GM23338 (cell line): ENCODE data around the gene BEGAIN. TPM values are rescaled to one million over a fixed set of nuclear protein-coding genes. Genes with fewer than 3 reads are reported as not detected.

ENCODE experiments used
- ATAC-seq: fragments of 200-7000 bp; cut with Tn5 transposase; 3 replicates; pipeline ENCODE4 v1.9.1; 2020
- DNase-seq: peaks from one replicate; pipeline ENCODE4 v3.0.0-alpha.2; 2015; ENCODE audit warnings: low spot score
- H2AFZ ChIP-seq: fragments of 200-600 bp; sonication (generic); 2 replicates; pipeline ENCODE4 v1.8.0; 2016; ENCODE audit warnings: antibody characterized with exemption, mild to moderate bottlenecking, moderate library complexity
- H3F3A ChIP-seq: fragments of 200-600 bp; sonication (generic); replicated peaks from 2 replicates; pipeline ENCODE4 v1.8.0; 2017; ENCODE audit warnings: antibody characterized with exemption, mixed run types, low read depth
- H3K27ac ChIP-seq: fragments of 200-600 bp; sonication (generic); 2 replicates; pipeline ENCODE4 v1.6.1; 2016; ENCODE audit warnings: low read depth
- H3K27me3 ChIP-seq: fragments of 200-600 bp; sonication (generic); 2 replicates; pipeline ENCODE4 v1.8.0; 2016; ENCODE audit warnings: mild to moderate bottlenecking, mixed run types, moderate library complexity; ENCODE audit not compliant: insufficient read depth
- H3K36me3 ChIP-seq: fragments of 200-600 bp; sonication (generic); 2 replicates; pipeline ENCODE4 v1.8.0; 2016; ENCODE audit warnings: mild to moderate bottlenecking; ENCODE audit not compliant: insufficient read depth
- H3K4me1 ChIP-seq: fragments of 200-600 bp; sonication (generic); 2 replicates; pipeline ENCODE4 v1.8.0; 2016; ENCODE audit warnings: mild to moderate bottlenecking, moderate library complexity; ENCODE audit not compliant: insufficient read depth
- H3K4me2 ChIP-seq: fragments of 200-600 bp; sonication (generic); 2 replicates; pipeline ENCODE4 v1.7.1; 2017; ENCODE audit warnings: mixed run types
- H3K4me3 ChIP-seq: fragments of 200-600 bp; sonication (generic); 2 replicates; pipeline ENCODE4 v1.6.1; 2016; ENCODE audit warnings: mixed run types
- H3K79me2 ChIP-seq: fragments of 200-600 bp; sonication (generic); replicated peaks from 2 replicates; pipeline ENCODE4 v1.8.0; 2017; ENCODE audit warnings: mild to moderate bottlenecking; ENCODE audit not compliant: insufficient read depth
- H3K9me2 ChIP-seq: fragments of 200-600 bp; sonication (generic); 2 replicates; pipeline ENCODE4 v1.8.0; 2017; ENCODE audit not compliant: insufficient read depth
- H4K20me1 ChIP-seq: fragments of 200-600 bp; sonication (generic); replicated peaks from 2 replicates; pipeline ENCODE4 v1.8.0; 2017; ENCODE audit warnings: mild to moderate bottlenecking; ENCODE audit not compliant: insufficient read depth
- H3K27ac Mint-ChIP-seq: 2 replicates; pipeline ENCODE4 v1.8.0; 2020; ENCODE audit warnings: inconsistent platforms, mild to moderate bottlenecking, moderate library complexity, mixed read lengths
- H3K27me3 Mint-ChIP-seq: 3 replicates; pipeline ENCODE4 v1.8.0; 2022; ENCODE audit warnings: low read depth, mild to moderate bottlenecking, moderate library complexity, mixed read lengths, inconsistent platforms; ENCODE audit not compliant: insufficient read depth, poor library complexity
- H3K36me3 Mint-ChIP-seq: 3 replicates; pipeline ENCODE4 v1.8.0; 2021; ENCODE audit warnings: low read depth, mild to moderate bottlenecking, inconsistent platforms, moderate library complexity, mixed read lengths
- H3K4me1 Mint-ChIP-seq: 3 replicates; pipeline ENCODE4 v1.8.0; 2020; ENCODE audit warnings: mild to moderate bottlenecking, inconsistent platforms, mixed read lengths
- H3K4me3 Mint-ChIP-seq: 3 replicates; pipeline ENCODE4 v1.8.0; 2021; ENCODE audit warnings: moderate library complexity, mild to moderate bottlenecking, inconsistent platforms, mixed read lengths
- H3K9me3 Mint-ChIP-seq: 3 replicates; pipeline ENCODE4 v1.8.0; 2020; ENCODE audit warnings: moderate library complexity, mild to moderate bottlenecking, inconsistent platforms, mixed read lengths
- CREB1 ChIP-seq: fragments of 250-450 bp; sonication (Bioruptor Pico); IDR thresholded peaks from 2 replicates; pipeline ENCODE4 v1.5.0; 2020; ENCODE audit warnings: low read depth, mild to moderate bottlenecking, moderate library complexity
- CTCF ChIP-seq, 2 experiments: fragments of 200-600 bp in 1 of 2; sonication (generic) in 1 of 2; conservative IDR thresholded peaks; 2 replicates each; pipeline versions ENCODE4 v1.5.1 to v1.6.1; 2016 to 2017; ENCODE audit warnings: antibody characterized with exemption in 2 of 2, low read depth in 2 of 2, mild to moderate bottlenecking in 2 of 2, moderate library complexity in 1 of 2
- ETS1 ChIP-seq: IDR thresholded peaks from 2 replicates; pipeline ENCODE4 v1.6.1; 2016; ENCODE audit warnings: antibody characterized with exemption
- EZH2 ChIP-seq: fragments of 200-600 bp; sonication (generic); IDR thresholded peaks from one replicate; pipeline ENCODE4 v1.8.0; 2017; ENCODE audit warnings: antibody characterized with exemption, mild to moderate bottlenecking, low read depth; ENCODE audit not compliant: unreplicated experiment
- EZH2phosphoT487 ChIP-seq: fragments of 200-600 bp; sonication (generic); IDR thresholded peaks from one replicate; pipeline ENCODE4 v1.8.1; 2018; ENCODE audit warnings: antibody characterized with exemption; ENCODE audit not compliant: unreplicated experiment
- JUNB ChIP-seq: IDR thresholded peaks from one replicate; pipeline ENCODE4 v1.6.1; 2016; ENCODE audit warnings: antibody characterized with exemption; ENCODE audit not compliant: unreplicated experiment
- NANOG ChIP-seq: IDR thresholded peaks from 2 replicates; pipeline ENCODE4 v1.6.1; 2016; ENCODE audit warnings: antibody characterized with exemption, borderline replicate concordance
- POLR2AphosphoS5 ChIP-seq: IDR thresholded peaks from 2 replicates; pipeline ENCODE4 v1.6.1; 2016; ENCODE audit warnings: antibody characterized with exemption, low read depth
- STAT1 ChIP-seq: IDR thresholded peaks from one replicate; pipeline ENCODE4 v1.6.1; 2016; ENCODE audit warnings: antibody characterized with exemption; ENCODE audit not compliant: unreplicated experiment
- ZNF114 ChIP-seq: fragments of 250-450 bp; sonication (Bioruptor Pico); IDR thresholded peaks from 2 replicates; pipeline ENCODE4 v1.5.0; 2020; ENCODE audit warnings: mild to moderate bottlenecking, moderate library complexity
- ZNF331 ChIP-seq: fragments of 250-450 bp; sonication (Bioruptor Pico); IDR thresholded peaks from 2 replicates; pipeline ENCODE4 v1.5.0; 2020; ENCODE audit warnings: low read depth, mild to moderate bottlenecking, moderate library complexity
- polyA plus RNA-seq: library from polyadenylated mRNA; unstranded; fragments of >200 nt; fragmentation: Nextera tagmentation; extraction: Ambion mirVana; gene quantifications from 2 replicates; pipeline ENCODE4 v1.2.1, GENCODE V29; 2016
- total RNA-seq: library from RNA; depleted of rRNA; stranded (reverse); fragments of >200 nt; shearing (Covaris generic); gene quantifications from 2 replicates; pipeline ENCODE4 v1.2.3, GENCODE V29; 2014
- TF ChIP-seq, protein P1 (sequence below): fragments of 250-450 bp; sonication (Bioruptor Pico); IDR thresholded peaks from 2 replicates; pipeline ENCODE4 v1.5.0; 2020; ENCODE audit warnings: mild to moderate bottlenecking, moderate library complexity
- TF ChIP-seq, protein P2 (sequence below): IDR thresholded peaks from one replicate; pipeline ENCODE4 v1.6.1; 2018; ENCODE audit warnings: antibody characterized with exemption; ENCODE audit not compliant: unreplicated experiment

Gene BEGAIN
- total and polyA plus RNA-seq, 2 experiments from 2014 or later: 0.60 to 2.4 TPM

DNA sequence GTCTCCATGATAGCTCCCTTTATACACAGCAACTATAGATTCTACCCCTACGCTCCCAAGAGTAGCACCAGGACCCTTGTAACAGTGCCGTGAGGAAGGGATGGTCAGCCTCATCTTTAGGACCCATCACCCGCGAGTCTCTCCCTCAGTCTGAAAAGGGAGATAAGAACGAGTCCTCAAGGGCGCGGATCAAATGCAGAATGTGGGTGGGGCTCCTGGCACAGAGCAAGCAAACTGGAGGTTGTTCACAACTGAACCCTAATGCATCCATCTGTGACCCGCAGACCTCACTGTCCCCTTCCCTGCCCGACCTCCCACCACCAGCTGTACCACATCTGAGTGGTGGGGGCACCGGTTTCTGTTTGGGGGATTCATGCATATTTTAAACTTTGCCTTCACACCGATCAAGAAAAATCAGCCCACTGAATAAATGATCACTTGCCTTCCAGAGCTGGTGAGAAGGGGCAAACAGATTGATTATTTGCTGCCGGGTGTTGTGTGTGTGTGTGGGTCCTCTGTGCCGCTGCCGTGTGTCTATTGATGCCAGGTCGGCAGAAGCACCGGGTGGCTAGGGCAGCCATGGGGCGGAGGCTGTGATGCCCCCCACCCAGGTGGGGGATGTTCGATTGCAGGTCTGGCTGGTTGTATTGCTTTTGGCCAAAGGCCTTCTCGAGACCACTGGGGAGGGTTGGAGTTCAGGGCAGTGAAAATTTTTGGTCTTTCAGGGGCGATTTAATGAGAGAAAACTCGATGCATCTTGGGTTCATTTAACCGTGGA lies 35.7 kb upstream of the BEGAIN start:
- Mint-ChIP-seq H3K27ac (no peak overlapping the region), H3K4me1 (no peaks in the 10 kb centered on the region; the same call in 2 of the 3 replicates), H3K9me3 (peaks cover 2% of the 10 kb centered on the region; the same call in 2 of the 3 replicates), H3K36me3 (no peaks in the 10 kb centered on the region), H3K4me3 (no peak overlapping the region), H3K27me3 (peaks cover 11% of the 10 kb centered on the region)
- no peaks in the 10 kb centered on the region for H3F3A ChIP-seq
- H3K36me3 ChIP-seq: no peaks in the 10 kb centered on the region
- DNase-seq: no peak
- no peak for ATAC-seq
- no peaks in the 10 kb centered on the region for H3K79me2 ChIP-seq
- H3K27me3 ChIP-seq: no peaks in the 10 kb centered on the region
- H3K4me3 ChIP-seq: no peak overlapping the region
- H4K20me1 ChIP-seq: no peaks in the 10 kb centered on the region
- TF ChIP-seq, protein P1, sequence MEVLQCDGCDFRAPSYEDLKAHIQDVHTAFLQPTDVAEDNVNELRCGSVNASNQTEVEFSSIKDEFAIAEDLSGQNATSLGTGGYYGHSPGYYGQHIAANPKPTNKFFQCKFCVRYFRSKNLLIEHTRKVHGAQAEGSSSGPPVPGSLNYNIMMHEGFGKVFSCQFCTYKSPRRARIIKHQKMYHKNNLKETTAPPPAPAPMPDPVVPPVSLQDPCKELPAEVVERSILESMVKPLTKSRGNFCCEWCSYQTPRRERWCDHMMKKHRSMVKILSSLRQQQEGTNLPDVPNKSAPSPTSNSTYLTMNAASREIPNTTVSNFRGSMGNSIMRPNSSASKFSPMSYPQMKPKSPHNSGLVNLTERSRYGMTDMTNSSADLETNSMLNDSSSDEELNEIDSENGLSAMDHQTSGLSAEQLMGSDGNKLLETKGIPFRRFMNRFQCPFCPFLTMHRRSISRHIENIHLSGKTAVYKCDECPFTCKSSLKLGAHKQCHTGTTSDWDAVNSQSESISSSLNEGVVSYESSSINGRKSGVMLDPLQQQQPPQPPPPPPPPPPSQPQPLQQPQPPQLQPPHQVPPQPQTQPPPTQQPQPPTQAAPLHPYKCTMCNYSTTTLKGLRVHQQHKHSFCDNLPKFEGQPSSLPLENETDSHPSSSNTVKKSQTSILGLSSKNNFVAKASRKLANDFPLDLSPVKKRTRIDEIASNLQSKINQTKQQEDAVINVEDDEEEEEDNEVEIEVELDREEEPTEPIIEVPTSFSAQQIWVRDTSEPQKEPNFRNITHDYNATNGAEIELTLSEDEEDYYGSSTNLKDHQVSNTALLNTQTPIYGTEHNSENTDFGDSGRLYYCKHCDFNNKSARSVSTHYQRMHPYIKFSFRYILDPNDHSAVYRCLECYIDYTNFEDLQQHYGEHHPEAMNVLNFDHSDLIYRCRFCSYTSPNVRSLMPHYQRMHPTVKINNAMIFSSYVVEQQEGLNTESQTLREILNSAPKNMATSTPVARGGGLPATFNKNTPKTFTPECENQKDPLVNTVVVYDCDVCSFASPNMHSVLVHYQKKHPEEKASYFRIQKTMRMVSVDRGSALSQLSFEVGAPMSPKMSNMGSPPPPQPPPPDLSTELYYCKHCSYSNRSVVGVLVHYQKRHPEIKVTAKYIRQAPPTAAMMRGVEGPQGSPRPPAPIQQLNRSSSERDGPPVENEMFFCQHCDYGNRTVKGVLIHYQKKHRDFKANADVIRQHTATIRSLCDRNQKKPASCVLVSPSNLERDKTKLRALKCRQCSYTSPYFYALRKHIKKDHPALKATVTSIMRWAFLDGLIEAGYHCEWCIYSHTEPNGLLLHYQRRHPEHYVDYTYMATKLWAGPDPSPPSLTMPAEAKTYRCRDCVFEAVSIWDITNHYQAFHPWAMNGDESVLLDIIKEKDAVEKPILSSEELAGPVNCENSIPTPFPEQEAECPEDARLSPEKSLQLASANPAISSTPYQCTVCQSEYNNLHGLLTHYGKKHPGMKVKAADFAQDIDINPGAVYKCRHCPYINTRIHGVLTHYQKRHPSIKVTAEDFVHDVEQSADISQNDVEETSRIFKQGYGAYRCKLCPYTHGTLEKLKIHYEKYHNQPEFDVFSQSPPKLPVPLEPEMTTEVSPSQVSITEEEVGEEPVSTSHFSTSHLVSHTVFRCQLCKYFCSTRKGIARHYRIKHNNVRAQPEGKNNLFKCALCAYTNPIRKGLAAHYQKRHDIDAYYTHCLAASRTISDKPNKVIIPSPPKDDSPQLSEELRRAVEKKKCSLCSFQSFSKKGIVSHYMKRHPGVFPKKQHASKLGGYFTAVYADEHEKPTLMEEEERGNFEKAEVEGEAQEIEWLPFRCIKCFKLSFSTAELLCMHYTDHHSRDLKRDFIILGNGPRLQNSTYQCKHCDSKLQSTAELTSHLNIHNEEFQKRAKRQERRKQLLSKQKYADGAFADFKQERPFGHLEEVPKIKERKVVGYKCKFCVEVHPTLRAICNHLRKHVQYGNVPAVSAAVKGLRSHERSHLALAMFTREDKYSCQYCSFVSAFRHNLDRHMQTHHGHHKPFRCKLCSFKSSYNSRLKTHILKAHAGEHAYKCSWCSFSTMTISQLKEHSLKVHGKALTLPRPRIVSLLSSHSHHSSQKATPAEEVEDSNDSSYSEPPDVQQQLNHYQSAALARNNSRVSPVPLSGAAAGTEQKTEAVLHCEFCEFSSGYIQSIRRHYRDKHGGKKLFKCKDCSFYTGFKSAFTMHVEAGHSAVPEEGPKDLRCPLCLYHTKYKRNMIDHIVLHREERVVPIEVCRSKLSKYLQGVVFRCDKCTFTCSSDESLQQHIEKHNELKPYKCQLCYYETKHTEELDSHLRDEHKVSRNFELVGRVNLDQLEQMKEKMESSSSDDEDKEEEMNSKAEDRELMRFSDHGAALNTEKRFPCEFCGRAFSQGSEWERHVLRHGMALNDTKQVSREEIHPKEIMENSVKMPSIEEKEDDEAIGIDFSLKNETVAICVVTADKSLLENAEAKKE (CRISPR knock-in tag): no peak
- TF ChIP-seq JUNB: no peak
- no peak for TF ChIP-seq CREB1 (CRISPR knock-in tag)
- no peak for TF ChIP-seq CTCF (conservative IDR thresholded peaks at IDR 0.05; ENCODE audit: low read depth in 2 of 2)
- no peak for TF ChIP-seq NANOG
- no peak for TF ChIP-seq EZH2
- no peak for TF ChIP-seq EZH2phosphoT487
- no peak for TF ChIP-seq STAT1
- TF ChIP-seq ZNF114 (CRISPR knock-in tag): no peak
- no peak for TF ChIP-seq ZNF331 (CRISPR knock-in tag)
- TF ChIP-seq ETS1: no peak
- no peak for TF ChIP-seq POLR2AphosphoS5
- TF ChIP-seq, protein P2, sequence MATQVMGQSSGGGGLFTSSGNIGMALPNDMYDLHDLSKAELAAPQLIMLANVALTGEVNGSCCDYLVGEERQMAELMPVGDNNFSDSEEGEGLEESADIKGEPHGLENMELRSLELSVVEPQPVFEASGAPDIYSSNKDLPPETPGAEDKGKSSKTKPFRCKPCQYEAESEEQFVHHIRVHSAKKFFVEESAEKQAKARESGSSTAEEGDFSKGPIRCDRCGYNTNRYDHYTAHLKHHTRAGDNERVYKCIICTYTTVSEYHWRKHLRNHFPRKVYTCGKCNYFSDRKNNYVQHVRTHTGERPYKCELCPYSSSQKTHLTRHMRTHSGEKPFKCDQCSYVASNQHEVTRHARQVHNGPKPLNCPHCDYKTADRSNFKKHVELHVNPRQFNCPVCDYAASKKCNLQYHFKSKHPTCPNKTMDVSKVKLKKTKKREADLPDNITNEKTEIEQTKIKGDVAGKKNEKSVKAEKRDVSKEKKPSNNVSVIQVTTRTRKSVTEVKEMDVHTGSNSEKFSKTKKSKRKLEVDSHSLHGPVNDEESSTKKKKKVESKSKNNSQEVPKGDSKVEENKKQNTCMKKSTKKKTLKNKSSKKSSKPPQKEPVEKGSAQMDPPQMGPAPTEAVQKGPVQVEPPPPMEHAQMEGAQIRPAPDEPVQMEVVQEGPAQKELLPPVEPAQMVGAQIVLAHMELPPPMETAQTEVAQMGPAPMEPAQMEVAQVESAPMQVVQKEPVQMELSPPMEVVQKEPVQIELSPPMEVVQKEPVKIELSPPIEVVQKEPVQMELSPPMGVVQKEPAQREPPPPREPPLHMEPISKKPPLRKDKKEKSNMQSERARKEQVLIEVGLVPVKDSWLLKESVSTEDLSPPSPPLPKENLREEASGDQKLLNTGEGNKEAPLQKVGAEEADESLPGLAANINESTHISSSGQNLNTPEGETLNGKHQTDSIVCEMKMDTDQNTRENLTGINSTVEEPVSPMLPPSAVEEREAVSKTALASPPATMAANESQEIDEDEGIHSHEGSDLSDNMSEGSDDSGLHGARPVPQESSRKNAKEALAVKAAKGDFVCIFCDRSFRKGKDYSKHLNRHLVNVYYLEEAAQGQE: no peak
- H2AFZ ChIP-seq: no peak overlapping the region
- H3K9me2 ChIP-seq: no peaks in the 10 kb centered on the region
- no peaks in the 10 kb centered on the region for H3K4me1 ChIP-seq
- no peak overlapping the region for H3K27ac ChIP-seq
- no peak overlapping the region for H3K4me2 ChIP-seq
